Smooth muscle cell (in vitro differentiated cells): ENCODE results near the gene PNPLA7. TPM values are rescaled to one million over a fixed set of nuclear protein-coding genes. Genes with fewer than 3 reads are reported as not detected.

Source experiments
- DNase-seq: peaks from one replicate; lab custom pipeline; 2025; ENCODE audit not compliant: unreplicated experiment; lab: John Stamatoyannopoulos, UW
- H2AFZ ChIP-seq: fragments of 200-600 bp; sonication (generic); 2 replicates; pipeline ENCODE4 v1.6.0; 2016; ENCODE audit warnings: antibody characterized with exemption, low read depth, mild to moderate bottlenecking
- H3F3A ChIP-seq: fragments of 200-600 bp; sonication (generic); 2 replicates; pipeline ENCODE4 v1.6.0; 2017; ENCODE audit warnings: antibody characterized with exemption, low read depth
- H3K27ac ChIP-seq: fragments of 200-600 bp; sonication (generic); 2 replicates; pipeline ENCODE4 v1.5.1; 2016; ENCODE audit warnings: low read depth, mild to moderate bottlenecking
- H3K27me3 ChIP-seq: fragments of 200-600 bp; sonication (generic); 2 replicates; pipeline ENCODE4 v1.6.1; 2016; ENCODE audit warnings: low read depth, mild to moderate bottlenecking
- H3K36me3 ChIP-seq: fragments of 200-600 bp; sonication (generic); 2 replicates; pipeline ENCODE4 v1.5.1; 2016; ENCODE audit warnings: low read depth
- H3K4me1 ChIP-seq: fragments of 200-600 bp; sonication (generic); 2 replicates; pipeline ENCODE4 v1.5.1; 2016; ENCODE audit warnings: low read depth
- H3K4me2 ChIP-seq: fragments of 200-600 bp; sonication (generic); 2 replicates; pipeline ENCODE4 v1.6.0; 2016; ENCODE audit warnings: mild to moderate bottlenecking
- H3K4me3 ChIP-seq: fragments of 200-600 bp; sonication (generic); 2 replicates; pipeline ENCODE4 v1.5.1; 2016; ENCODE audit warnings: mild to moderate bottlenecking
- H3K79me2 ChIP-seq: fragments of 200-600 bp; sonication (generic); 2 replicates; pipeline ENCODE4 v1.6.0; 2016; ENCODE audit warnings: low read depth, mild to moderate bottlenecking
- H3K9ac ChIP-seq: fragments of 200-600 bp; sonication (generic); 2 replicates; pipeline ENCODE4 v1.6.0; 2016; ENCODE audit warnings: low read depth
- H3K9me3 ChIP-seq: fragments of 200-600 bp; sonication (generic); replicated peaks from 2 replicates; pipeline ENCODE4 v1.5.1; 2016; ENCODE audit warnings: low read depth
- H4K20me1 ChIP-seq: fragments of 200-600 bp; sonication (generic); 2 replicates; pipeline ENCODE4 v1.6.0; 2016; ENCODE audit warnings: low read depth
- CTCF ChIP-seq: fragments of 200-600 bp; sonication (generic); IDR thresholded peaks from 2 replicates; pipeline ENCODE4 v1.5.1; 2017; ENCODE audit warnings: borderline replicate concordance, mild to moderate bottlenecking, antibody characterized with exemption; ENCODE audit not compliant: insufficient read depth, poor library complexity, severe bottlenecking
- WGBS: methylation state at CpG from one replicate; pipeline ENCODE4 v1.1.7; 2016; ENCODE audit warnings: low lambda C conversion rate; 5-methylcytosine and 5-hydroxymethylcytosine counted together
- polyA plus RNA-seq: library from polyadenylated mRNA; unstranded; fragments of >200 nt; fragmentation: Nextera tagmentation; extraction: Ambion mirVana; gene quantifications from 2 replicates; pipeline ENCODE4 v1.2.1, GENCODE V29; 2016
- total RNA-seq: library from RNA; depleted of rRNA; stranded (reverse); fragments of >200 nt; gene quantifications from 2 replicates; pipeline ENCODE4 v1.2.3, GENCODE V29; 2014

Gene PNPLA7
- total and polyA plus RNA-seq, 2 experiments from 2014 or later = 0.46 to 0.67 TPM

GRCh38 chr9:137421838-137422603 lies 128.2 kb downstream of the PNPLA7 start:
- 7% methylated on average over 11 of the region's 11 CpGs for WGBS
- Histone ChIP-seq H3K36me3 (no peaks in the 10 kb centered on the region), H3K4me3 (peak overlapping the region; percentile 94), H3K27me3 (no peaks in the 10 kb centered on the region), H3K79me2 (peaks cover 19% of the 10 kb centered on the region), H3F3A (no peaks in the 10 kb centered on the region), H3K4me1 (peaks cover 7% of the 10 kb centered on the region), H2AFZ (peak overlapping the region; percentile 98), H4K20me1 (no peaks in the 10 kb centered on the region), H3K27ac (no peak overlapping the region), H3K9ac (peak overlapping the region; percentile 70), H3K4me2 (peak overlapping the region; percentile 92), H3K9me3 (no peaks in the 10 kb centered on the region)
- DNase-seq = no peak
- TF ChIP-seq CTCF = no peak

GRCh38 chr9:137417161-137418021 lies 132.8 kb downstream of the PNPLA7 start:
- no peaks in the 10 kb centered on the region for H3F3A ChIP-seq
- H3K9ac ChIP-seq = no peak overlapping the region
- peaks cover 7% of the 10 kb centered on the region for H3K4me1 ChIP-seq
- no peak overlapping the region for H3K27ac ChIP-seq
- DNase-seq = no peak
- WGBS = 98% methylated on average over 80 of the region's 99 CpGs
- H4K20me1 ChIP-seq = peaks cover 15% of the 10 kb centered on the region
- H3K9me3 ChIP-seq = no peaks in the 10 kb centered on the region
- no peak overlapping the region for H2AFZ ChIP-seq
- no peak overlapping the region for H3K4me2 ChIP-seq
- no peaks in the 10 kb centered on the region for H3K27me3 ChIP-seq
- no peak overlapping the region for H3K4me3 ChIP-seq
- no peak for TF ChIP-seq CTCF
- H3K79me2 ChIP-seq = peaks cover 19% of the 10 kb centered on the region
- no peaks in the 10 kb centered on the region for H3K36me3 ChIP-seq

GRCh38 chr9:137416563-137417151 lies 133.5 kb downstream of the PNPLA7 start:
- DNase-seq = no peak
- no peak for TF ChIP-seq CTCF
- Histone ChIP-seq H3K27me3 (no peaks in the 10 kb centered on the region), H3K4me1 (peaks cover under 1% of the 10 kb centered on the region), H3K4me2 (no peak overlapping the region), H3K79me2 (peaks cover 17% of the 10 kb centered on the region), H3K27ac (no peak overlapping the region), H3F3A (no peaks in the 10 kb centered on the region), H3K9me3 (no peaks in the 10 kb centered on the region), H3K36me3 (no peaks in the 10 kb centered on the region), H4K20me1 (peaks cover 23% of the 10 kb centered on the region), H3K9ac (no peak overlapping the region), H2AFZ (no peak overlapping the region), H3K4me3 (no peak overlapping the region)
- WGBS = 99% methylated on average over 33 of the region's 45 CpGs
